K562 (cell line): ENCODE measurements around the gene ZNF805. TPM values are rescaled to one million over a fixed set of nuclear protein-coding genes. Genes with fewer than 3 reads are reported as not detected.

ENCODE experiments used
- ARID4B ChIP-seq: sonication (generic); formaldehyde crosslinking; IDR thresholded peaks from 2 replicates; pipeline ENCODE4 v1.8.0; 2022; ENCODE audit warnings: mild to moderate bottlenecking, missing genetic modification reagents
- GATAD2B ChIP-seq: fragments of 450-650 bp; IDR thresholded peaks from 2 replicates; pipeline ENCODE4 v1.6.1; 2017; ENCODE audit warnings: mild to moderate bottlenecking, borderline replicate concordance
- MYBL2 ChIP-seq, 2 experiments: fragments of 450-650 bp in 1 of 2; sonication (generic) in 1 of 2; formaldehyde crosslinking in 1 of 2; IDR thresholded peaks; 2 replicates each; pipeline versions ENCODE4 v1.6.1 to v1.8.1; 2017 to 2022; ENCODE audit warnings: borderline replicate concordance in 1 of 2, inconsistent platforms in 1 of 2, low read depth in 1 of 2, mild to moderate bottlenecking in 1 of 2, missing genetic modification reagents in 1 of 2, moderate library complexity in 1 of 2
- NR3C1 ChIP-seq: sonication (generic); formaldehyde crosslinking; IDR thresholded peaks from 2 replicates; pipeline ENCODE4 v1.8.1; 2022; ENCODE audit warnings: missing genetic modification reagents
- RUNX1 ChIP-seq: sonication (generic); IDR thresholded peaks from 2 replicates; pipeline ENCODE4 v1.6.1; 2016; ENCODE audit warnings: antibody characterized with exemption, low read depth
- SMAD3 ChIP-seq: fragments of 450-650 bp; formaldehyde crosslinking; conservative IDR thresholded peaks from 2 replicates; pipeline ENCODE4 v1.4.0; 2020; ENCODE audit warnings: mild to moderate bottlenecking
- ZNF121 ChIP-seq: sonication (generic); formaldehyde crosslinking; conservative IDR thresholded peaks from 2 replicates; pipeline ENCODE4 v1.8.0; 2022; ENCODE audit warnings: missing genetic modification reagents
- ZNF124 ChIP-seq: sonication (generic); formaldehyde crosslinking; IDR thresholded peaks from 2 replicates; pipeline ENCODE4 v1.8.1; 2022; ENCODE audit warnings: missing genetic modification reagents
- ZNF24 ChIP-seq: fragments of 450-650 bp; IDR thresholded peaks from 2 replicates; pipeline ENCODE4 v1.6.1; 2016
- ZNF311 ChIP-seq: fragments of 250-450 bp; sonication (Bioruptor Pico); IDR thresholded peaks from 2 replicates; pipeline ENCODE4 v1.4.0; 2020; ENCODE audit warnings: mild to moderate bottlenecking, moderate library complexity
- ZNF384 ChIP-seq: IDR thresholded peaks from 2 replicates; pipeline ENCODE4 v1.6.1; 2012; ENCODE audit warnings: low read depth, low read length, improper control_type of control experiment
- polyA plus RNA-seq, 8 experiments: library from polyadenylated mRNA; depleted of rRNA in 4 of 8; stranded (reverse) in 5 of 8; unstranded in 3 of 8; fragments of >200 nt; fragmentation: Nextera tagmentation in 2 of 8; fragmentation: Illumina TruSeq in 1 of 8; extraction: Ambion mirVana in 2 of 8; extraction: Trizol in 1 of 8; gene quantifications; 2 replicates each; pipeline versions ENCODE4 v1.2.1 to v1.2.3, GENCODE V29; 2011 to 2014; ENCODE audit warnings: inconsistent platforms in 1 of 8, missing spikeins in 1 of 8
- total RNA-seq, 7 experiments: library from RNA; depleted of rRNA in 6 of 7; stranded (reverse); fragments of >200 nt in 6 of 7; fragmentation: Illumina TruSeq in 2 of 7; extraction: Trizol in 2 of 7; gene quantifications; 2 replicates each; pipeline versions ENCODE4 v1.2.1 to v1.2.3, GENCODE V29; 2011 to 2021; ENCODE audit warnings: low replicate concordance in 1 of 7
- TF ChIP-seq, protein P1 (sequence below): fragments of 250-450 bp; sonication (Bioruptor Pico); IDR thresholded peaks from 2 replicates; pipeline ENCODE4 v1.4.0; 2020; ENCODE audit warnings: mild to moderate bottlenecking, moderate library complexity
- TF ChIP-seq, protein P2 (sequence below): sonication (generic); IDR thresholded peaks from 2 replicates; pipeline ENCODE4 v1.6.1; 2016
- TF ChIP-seq, protein P3 (sequence below): fragments of 450-650 bp; formaldehyde crosslinking; conservative IDR thresholded peaks from 2 replicates; pipeline ENCODE4 v1.4.0; 2022; ENCODE audit warnings: mild to moderate bottlenecking, missing genetic modification characterization

Gene ZNF805
- total and polyA plus RNA-seq, 9 of the 15 experiments (the other 6 are each of a cell fraction or from before 2014, with no cell fraction given), result 0.32 to 6.7 (median 3.9) TPM

DNA sequence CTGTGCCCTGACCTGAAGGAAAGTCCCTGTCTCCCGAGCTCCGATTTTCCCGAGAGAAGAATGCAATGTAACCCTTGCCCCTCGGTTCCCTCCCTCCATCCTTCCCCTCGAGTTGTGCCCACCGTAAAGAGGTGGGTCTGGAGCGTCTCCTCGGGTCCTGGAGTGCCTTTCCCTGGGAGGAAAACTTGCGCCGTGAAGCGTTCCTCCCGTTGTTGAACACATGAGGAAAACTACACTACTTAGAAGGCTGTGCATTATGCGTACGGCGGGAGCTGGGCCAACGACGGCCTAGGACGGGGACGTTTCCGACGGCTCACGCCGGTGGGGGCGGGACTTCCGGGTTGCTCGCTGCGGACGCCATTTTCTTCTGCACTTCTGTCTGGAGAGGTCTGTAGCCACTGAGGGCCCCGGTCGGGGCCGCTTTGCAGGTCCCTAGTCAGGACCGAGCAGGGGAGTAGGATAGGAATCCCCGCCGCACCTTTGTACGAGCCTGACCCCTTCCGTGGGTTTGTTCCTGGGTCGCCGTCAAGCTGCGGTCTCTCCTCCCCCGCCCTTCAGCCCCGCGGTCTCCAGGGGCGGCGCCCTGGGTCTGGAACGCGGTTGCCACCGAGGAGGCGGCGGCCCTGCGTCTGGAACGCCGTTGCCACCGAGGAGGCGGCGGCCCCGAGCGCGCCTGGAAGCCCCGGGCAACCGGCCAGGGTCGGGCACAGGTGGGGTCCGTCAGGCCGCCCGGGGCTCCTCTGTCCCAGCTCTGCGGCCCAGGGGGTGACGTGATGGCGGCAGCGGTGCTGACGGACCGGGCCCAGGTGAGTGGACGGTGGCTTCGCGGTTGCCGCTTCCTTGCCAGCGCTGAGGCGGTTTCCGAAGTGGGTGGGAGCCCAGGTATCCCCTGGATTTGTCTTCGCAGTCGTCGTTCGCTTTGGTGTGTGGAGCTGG, 49.0 kb upstream of the ZNF805 start, which contains the start of gene ZNF264 (continued):
- TF ChIP-seq, protein P1, sequence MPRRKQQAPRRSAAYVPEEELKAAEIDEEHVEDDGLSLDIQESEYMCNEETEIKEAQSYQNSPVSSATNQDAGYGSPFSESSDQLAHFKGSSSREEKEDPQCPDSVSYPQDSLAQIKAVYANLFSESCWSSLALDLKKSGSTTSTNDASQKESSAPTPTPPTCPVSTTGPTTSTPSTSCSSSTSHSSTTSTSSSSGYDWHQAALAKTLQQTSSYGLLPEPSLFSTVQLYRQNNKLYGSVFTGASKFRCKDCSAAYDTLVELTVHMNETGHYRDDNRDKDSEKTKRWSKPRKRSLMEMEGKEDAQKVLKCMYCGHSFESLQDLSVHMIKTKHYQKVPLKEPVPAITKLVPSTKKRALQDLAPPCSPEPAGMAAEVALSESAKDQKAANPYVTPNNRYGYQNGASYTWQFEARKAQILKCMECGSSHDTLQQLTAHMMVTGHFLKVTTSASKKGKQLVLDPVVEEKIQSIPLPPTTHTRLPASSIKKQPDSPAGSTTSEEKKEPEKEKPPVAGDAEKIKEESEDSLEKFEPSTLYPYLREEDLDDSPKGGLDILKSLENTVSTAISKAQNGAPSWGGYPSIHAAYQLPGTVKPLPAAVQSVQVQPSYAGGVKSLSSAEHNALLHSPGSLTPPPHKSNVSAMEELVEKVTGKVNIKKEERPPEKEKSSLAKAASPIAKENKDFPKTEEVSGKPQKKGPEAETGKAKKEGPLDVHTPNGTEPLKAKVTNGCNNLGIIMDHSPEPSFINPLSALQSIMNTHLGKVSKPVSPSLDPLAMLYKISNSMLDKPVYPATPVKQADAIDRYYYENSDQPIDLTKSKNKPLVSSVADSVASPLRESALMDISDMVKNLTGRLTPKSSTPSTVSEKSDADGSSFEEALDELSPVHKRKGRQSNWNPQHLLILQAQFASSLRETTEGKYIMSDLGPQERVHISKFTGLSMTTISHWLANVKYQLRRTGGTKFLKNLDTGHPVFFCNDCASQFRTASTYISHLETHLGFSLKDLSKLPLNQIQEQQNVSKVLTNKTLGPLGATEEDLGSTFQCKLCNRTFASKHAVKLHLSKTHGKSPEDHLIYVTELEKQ (CRISPR knock-in tag), result no peak
- TF ChIP-seq ARID4B (CRISPR knock-in tag) (no peak), NR3C1 (no peak), ZNF311 (CRISPR knock-in tag) (no peak), ZNF384 (no peak), ZNF24 (no peak), ZNF121 (CRISPR knock-in tag) (no peak), MYBL2 (IDR thresholded peaks at IDR 0.05; ENCODE audit: low read depth) (no peak), MYBL2 (CRISPR knock-in tag; IDR thresholded peaks at IDR 0.05; ENCODE audit: borderline replicate concordance) (no peak), SMAD3 (CRISPR knock-in tag) (no peak), RUNX1 (no peak), ZNF124 (no peak), GATAD2B (no peak)
- TF ChIP-seq, protein P2, sequence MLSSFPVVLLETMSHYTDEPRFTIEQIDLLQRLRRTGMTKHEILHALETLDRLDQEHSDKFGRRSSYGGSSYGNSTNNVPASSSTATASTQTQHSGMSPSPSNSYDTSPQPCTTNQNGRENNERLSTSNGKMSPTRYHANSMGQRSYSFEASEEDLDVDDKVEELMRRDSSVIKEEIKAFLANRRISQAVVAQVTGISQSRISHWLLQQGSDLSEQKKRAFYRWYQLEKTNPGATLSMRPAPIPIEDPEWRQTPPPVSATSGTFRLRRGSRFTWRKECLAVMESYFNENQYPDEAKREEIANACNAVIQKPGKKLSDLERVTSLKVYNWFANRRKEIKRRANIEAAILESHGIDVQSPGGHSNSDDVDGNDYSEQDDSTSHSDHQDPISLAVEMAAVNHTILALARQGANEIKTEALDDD, result no peak
- TF ChIP-seq, protein P3, sequence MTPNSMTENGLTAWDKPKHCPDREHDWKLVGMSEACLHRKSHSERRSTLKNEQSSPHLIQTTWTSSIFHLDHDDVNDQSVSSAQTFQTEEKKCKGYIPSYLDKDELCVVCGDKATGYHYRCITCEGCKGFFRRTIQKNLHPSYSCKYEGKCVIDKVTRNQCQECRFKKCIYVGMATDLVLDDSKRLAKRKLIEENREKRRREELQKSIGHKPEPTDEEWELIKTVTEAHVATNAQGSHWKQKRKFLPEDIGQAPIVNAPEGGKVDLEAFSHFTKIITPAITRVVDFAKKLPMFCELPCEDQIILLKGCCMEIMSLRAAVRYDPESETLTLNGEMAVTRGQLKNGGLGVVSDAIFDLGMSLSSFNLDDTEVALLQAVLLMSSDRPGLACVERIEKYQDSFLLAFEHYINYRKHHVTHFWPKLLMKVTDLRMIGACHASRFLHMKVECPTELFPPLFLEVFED (CRISPR knock-in tag), result no peak
